Measurements from ENCODE around the gene DCC. TPM values are rescaled to one million over a fixed set of nuclear protein-coding genes. Genes with fewer than 3 reads are reported as not detected.

The DCC gene
- total RNA-seq, 4 donors from 2014 or later = 0.27 to 2.5 TPM; not detected in 2

- intact Hi-C loops (cut with DNase I; ENCODE audit: low total_unique reads) = no loop called here
- no peaks in the 10 kb centered on the region for H3K9me3 ChIP-seq
- TF ChIP-seq CTCF (IDR thresholded peaks at IDR 0.05) (no peak), POLR2A (IDR thresholded peaks at IDR 0.05) (no peak), EP300 (IDR thresholded peaks at IDR 0.05; ENCODE audit: low read depth) (no peak)
- WGBS, 2 donors (ENCODE audit: low coverage in 1 of 2) = 86 to 87% methylated on average over 2 to 4 of the region's 4 CpGs
- H3K4me1 ChIP-seq = no peaks in the 10 kb centered on the region
- in situ Hi-C loops (cut with MboI; ENCODE audit: low pct_ligation_motif_present in 1 of 4, low pct_unique_long_range_greater_than_20kb in 1 of 4, low sequenced_read_pairs in 3 of 4) = no loop called here
- no peak overlapping the region for H3K4me3 ChIP-seq
- no peaks in the 10 kb centered on the region for H3K36me3 ChIP-seq
- no peaks in the 10 kb centered on the region for H3K27me3 ChIP-seq
- H3K27ac ChIP-seq = no peak overlapping the region
- DNase-seq = no peak
Observed at GRCh38 chr18:52462853-52463252, 122.9 kb downstream of the DCC start.

GRCh38 chr18:52465391-52465790 lies 125.4 kb downstream of the DCC start:
- no peak for DNase-seq
- no peaks in the 10 kb centered on the region for H3K9me3 ChIP-seq
- no peak overlapping the region for H3K27ac ChIP-seq
- intact Hi-C loops (cut with DNase I; ENCODE audit: low total_unique reads) = no loop called here
- in situ Hi-C loops (cut with MboI; ENCODE audit: low pct_ligation_motif_present in 1 of 4, low pct_unique_long_range_greater_than_20kb in 1 of 4, low sequenced_read_pairs in 3 of 4) = no loop called here
- no peaks in the 10 kb centered on the region for H3K4me1 ChIP-seq
- TF ChIP-seq EP300 (IDR thresholded peaks at IDR 0.05; ENCODE audit: low read depth) (no peak), CTCF (IDR thresholded peaks at IDR 0.05) (no peak), POLR2A (IDR thresholded peaks at IDR 0.05) (no peak), POLR2AphosphoS5 (IDR thresholded peaks at IDR 0.05) (no peak)
- 77% methylated on average over 4 of the region's 4 CpGs; no CpG with 5 or more reads in 1 of the 2 donors for WGBS, 2 donors (ENCODE audit: low coverage in 1 of 2)
- H3K4me3 ChIP-seq = no peak overlapping the region
- H3K36me3 ChIP-seq = no peaks in the 10 kb centered on the region
- H3K27me3 ChIP-seq = no peaks in the 10 kb centered on the region

GRCh38 chr18:52468496-52468895 lies 128.5 kb downstream of the DCC start:
- WGBS, 2 donors (ENCODE audit: low coverage in 1 of 2) = 70 to 75% methylated on average over 1 of the region's 1 CpG
- H3K36me3 ChIP-seq = no peaks in the 10 kb centered on the region
- H3K27me3 ChIP-seq = no peaks in the 10 kb centered on the region
- H3K9me3 ChIP-seq = no peaks in the 10 kb centered on the region
- intact Hi-C loops (cut with DNase I; ENCODE audit: low total_unique reads) = no loop called here
- no peak for DNase-seq
- in situ Hi-C loops (cut with MboI; ENCODE audit: low pct_ligation_motif_present in 1 of 4, low pct_unique_long_range_greater_than_20kb in 1 of 4, low sequenced_read_pairs in 3 of 4) = no loop called here
- no peaks in the 10 kb centered on the region for H3K4me1 ChIP-seq
- H3K4me3 ChIP-seq = no peak overlapping the region
- H3K27ac ChIP-seq = no peak overlapping the region
- TF ChIP-seq EP300 (IDR thresholded peaks at IDR 0.05; ENCODE audit: low read depth) = no peak

- WGBS, 2 donors (ENCODE audit: low coverage in 1 of 2) = 68 to 73% methylated on average over 3 of the region's 3 CpGs
- Histone ChIP-seq H3K4me3 (no peak overlapping the region), H3K27me3 (no peaks in the 10 kb centered on the region), H3K27ac (no peak overlapping the region), H3K36me3 (no peaks in the 10 kb centered on the region), H3K4me1 (no peaks in the 10 kb centered on the region), H3K9me3 (no peaks in the 10 kb centered on the region)
- no peak for TF ChIP-seq POLR2A (IDR thresholded peaks at IDR 0.05)
- DNase-seq = no peak
- intact Hi-C loops (cut with DNase I; ENCODE audit: low total_unique reads) (loop anchor here (10.0 kb wide), 1 partner anchor 59 kb away; no protein-coding TSS in a partner anchor), in situ Hi-C loops (cut with MboI; ENCODE audit: low pct_ligation_motif_present in 1 of 4, low pct_unique_long_range_greater_than_20kb in 1 of 4, low sequenced_read_pairs in 3 of 4) (no loop called here)
Observed at GRCh38 chr18:52475325-52475724, 135.3 kb downstream of the DCC start.

- in situ Hi-C loops (cut with MboI; ENCODE audit: low pct_ligation_motif_present in 1 of 4, low pct_unique_long_range_greater_than_20kb in 1 of 4, low sequenced_read_pairs in 3 of 4) (no loop called here), intact Hi-C loops (cut with DNase I; ENCODE audit: low total_unique reads) (no loop called here)
- Histone ChIP-seq H3K4me1 (no peaks in the 10 kb centered on the region), H3K36me3 (no peaks in the 10 kb centered on the region), H3K4me3 (no peak overlapping the region), H3K27me3 (no peaks in the 10 kb centered on the region), H3K27ac (no peak overlapping the region), H3K9me3 (no peaks in the 10 kb centered on the region)
- TF ChIP-seq POLR2A (IDR thresholded peaks at IDR 0.05) (no peak), CTCF (IDR thresholded peaks at IDR 0.05) (no peak), EP300 (IDR thresholded peaks at IDR 0.05; ENCODE audit: low read depth) (no peak), POLR2AphosphoS5 (IDR thresholded peaks at IDR 0.05) (no peak)
- 45 to 64% methylated on average over 3 to 6 of the region's 6 CpGs for WGBS, 2 donors (ENCODE audit: low coverage in 1 of 2)
- peak; percentile 18 for DNase-seq
Observed at GRCh38 chr18:52481116-52481515, 141.1 kb downstream of the DCC start.

Data from transverse colon (tissue), 4 donors.